Stimulated activated naive CD8-positive, alpha-beta T cell treated with anti-CD3 and anti-CD28 coated beads, Interleukin-15, amount 100 ng/mL, for 72 hours (primary cell): Measurements from ENCODE around the gene PTPN18.
"Not testable (repeated sequence)": the region's sequence is repeated elsewhere in the genome, so short reads cannot be mapped to it uniquely, and the experiment has no call there.

Experiments
- ATAC-seq: fragments of 150-1000 bp; cut with Tn5 transposase; 2 replicates; pipeline ENCODE4 v1.10.0; 2021; ENCODE audit warnings: mild to moderate bottlenecking, moderate library complexity
- DNase-seq, 2 donors: peaks; one replicate each; pipeline ENCODE4 v3.0.0; 2021 to 2022
- H3K27ac Mint-ChIP-seq, 2 donors: one replicate each; pipeline ENCODE4 v1.8.0; 2022; ENCODE audit warnings: mild to moderate bottlenecking in 2 of 2, mixed read lengths in 2 of 2, moderate library complexity in 2 of 2
- H3K27me3 Mint-ChIP-seq: one replicate; pipeline ENCODE4 v1.8.0; 2022; ENCODE audit warnings: mixed read lengths
- H3K4me1 Mint-ChIP-seq: one replicate; pipeline ENCODE4 v1.8.0; 2022; ENCODE audit warnings: mild to moderate bottlenecking, mixed read lengths
- H3K4me3 Mint-ChIP-seq, 2 donors: one replicate each; pipeline ENCODE4 v1.8.0; 2022; ENCODE audit warnings: mild to moderate bottlenecking in 2 of 2, mixed read lengths in 2 of 2, moderate library complexity in 1 of 2
- H3K9me3 Mint-ChIP-seq, 2 donors: one replicate each; pipeline ENCODE4 v1.8.0; 2022; ENCODE audit warnings: mixed read lengths in 2 of 2

Gene PTPN18, protein sequence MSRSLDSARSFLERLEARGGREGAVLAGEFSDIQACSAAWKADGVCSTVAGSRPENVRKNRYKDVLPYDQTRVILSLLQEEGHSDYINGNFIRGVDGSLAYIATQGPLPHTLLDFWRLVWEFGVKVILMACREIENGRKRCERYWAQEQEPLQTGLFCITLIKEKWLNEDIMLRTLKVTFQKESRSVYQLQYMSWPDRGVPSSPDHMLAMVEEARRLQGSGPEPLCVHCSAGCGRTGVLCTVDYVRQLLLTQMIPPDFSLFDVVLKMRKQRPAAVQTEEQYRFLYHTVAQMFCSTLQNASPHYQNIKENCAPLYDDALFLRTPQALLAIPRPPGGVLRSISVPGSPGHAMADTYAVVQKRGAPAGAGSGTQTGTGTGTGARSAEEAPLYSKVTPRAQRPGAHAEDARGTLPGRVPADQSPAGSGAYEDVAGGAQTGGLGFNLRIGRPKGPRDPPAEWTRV

DNA sequence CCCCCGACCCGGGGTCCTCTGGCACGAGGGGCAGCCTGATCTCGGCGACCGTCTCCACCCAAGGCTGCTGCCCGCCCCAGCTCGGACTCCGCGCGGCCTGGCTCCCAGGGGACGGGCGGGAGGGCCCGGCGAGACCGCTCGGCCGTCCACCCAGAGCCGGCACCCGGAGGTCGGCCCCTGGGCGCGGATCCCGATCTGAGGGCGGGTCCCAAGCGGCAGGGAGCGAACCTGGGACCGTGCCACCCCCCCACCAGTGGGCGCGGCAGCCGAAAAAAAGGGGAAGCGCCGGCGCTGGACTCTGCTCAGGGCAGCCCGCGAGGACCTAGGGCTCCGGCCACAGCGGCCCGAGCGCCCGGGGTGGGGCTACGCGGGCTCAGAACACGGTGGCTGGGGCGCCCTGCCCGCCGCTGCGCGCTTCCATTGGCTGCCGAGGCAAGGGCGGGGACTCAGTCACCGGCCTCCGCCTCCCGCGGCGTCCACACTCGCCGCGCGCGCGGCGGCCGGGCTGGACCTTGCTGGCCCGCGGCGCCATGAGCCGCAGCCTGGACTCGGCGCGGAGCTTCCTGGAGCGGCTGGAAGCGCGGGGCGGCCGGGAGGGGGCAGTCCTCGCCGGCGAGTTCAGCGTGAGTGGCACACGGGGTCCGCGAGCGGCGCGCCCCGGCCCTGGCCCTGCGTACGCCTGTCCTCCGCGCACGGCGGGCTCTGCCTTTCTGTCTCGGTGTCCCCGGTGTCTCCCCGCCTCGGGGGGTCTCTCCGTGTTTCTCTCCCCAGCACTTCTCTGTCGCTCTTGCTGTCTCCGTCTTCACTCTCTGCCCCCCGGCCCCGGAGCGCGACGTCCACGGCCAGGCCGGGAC is at the start of gene PTPN18:
Gene PTPN18 (plus strand): TSS at position 479 of the 854 bp plus-strand sequence. CDS start 52 bp downstream, at position 531.
- Mint-ChIP-seq H3K9me3 (no peaks in the 10 kb centered on the region), H3K27me3 (peaks cover 8% of the 10 kb centered on the region), H3K4me1 (peaks cover 38% of the 10 kb centered on the region), H3K27ac (peak within 1 kb of the TSS; percentile 75 to 98), H3K4me3 (peak within 1 kb of the TSS; percentile 84 to 88)
- DNase-seq (peak; percentile 62 to 63), ATAC-seq (peak; percentile 90)

DNA sequence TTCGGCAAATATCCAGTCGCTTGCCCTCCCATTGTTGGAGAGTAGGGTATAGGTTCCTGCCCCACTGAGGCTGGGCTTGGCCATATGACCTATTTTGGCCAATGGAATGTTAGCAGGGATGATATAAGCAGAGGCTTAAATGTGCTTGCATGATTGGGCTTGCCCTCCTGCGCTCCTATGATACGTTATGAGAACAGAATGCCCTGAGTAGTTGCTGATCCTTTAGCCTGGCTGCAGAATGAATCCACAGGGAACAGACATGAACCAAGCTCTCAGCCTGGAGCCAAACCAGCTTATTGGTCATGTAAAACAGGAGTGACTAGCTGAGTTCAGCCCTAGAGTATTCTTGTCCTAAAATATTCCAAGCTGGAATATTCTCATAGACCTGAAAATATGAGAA is 48.0 kb upstream of the PTPN18 start:
- Mint-ChIP-seq H3K9me3 (no peaks in the 10 kb centered on the region), H3K4me3 (no peak overlapping the region), H3K27me3 (peaks cover 6% of the 10 kb centered on the region), H3K27ac (peak overlapping the region in 1 of 2 donors; percentile 6), H3K4me1 (no peaks in the 10 kb centered on the region)
- DNase-seq: no peak
- no peak for ATAC-seq

DNA sequence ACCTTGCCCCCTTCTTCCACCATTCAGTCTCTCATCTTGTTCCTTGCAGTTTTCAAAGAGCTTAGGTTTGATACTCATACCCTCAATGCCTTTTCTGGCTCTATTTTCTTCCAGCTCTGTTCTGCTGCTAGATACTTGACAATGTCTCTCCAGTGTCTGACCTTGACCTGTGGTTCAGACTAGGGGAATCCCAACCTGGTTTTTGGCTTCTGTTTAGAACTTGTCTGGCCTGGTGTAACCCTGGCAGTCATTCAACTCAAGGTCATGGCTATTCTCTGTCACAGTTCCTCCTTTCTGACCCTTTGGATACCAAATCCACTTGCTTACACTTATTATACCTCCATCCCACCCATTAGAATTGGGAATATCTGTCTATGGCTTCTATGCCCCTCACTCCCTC is 45.0 kb upstream of the PTPN18 start:
- Mint-ChIP-seq H3K27me3 (peaks cover 12% of the 10 kb centered on the region), H3K9me3 (no peaks in the 10 kb centered on the region), H3K4me3 (no peak overlapping the region), H3K4me1 (no peaks in the 10 kb centered on the region), H3K27ac (no peak overlapping the region)
- ATAC-seq: no peak
- no peak for DNase-seq

DNA sequence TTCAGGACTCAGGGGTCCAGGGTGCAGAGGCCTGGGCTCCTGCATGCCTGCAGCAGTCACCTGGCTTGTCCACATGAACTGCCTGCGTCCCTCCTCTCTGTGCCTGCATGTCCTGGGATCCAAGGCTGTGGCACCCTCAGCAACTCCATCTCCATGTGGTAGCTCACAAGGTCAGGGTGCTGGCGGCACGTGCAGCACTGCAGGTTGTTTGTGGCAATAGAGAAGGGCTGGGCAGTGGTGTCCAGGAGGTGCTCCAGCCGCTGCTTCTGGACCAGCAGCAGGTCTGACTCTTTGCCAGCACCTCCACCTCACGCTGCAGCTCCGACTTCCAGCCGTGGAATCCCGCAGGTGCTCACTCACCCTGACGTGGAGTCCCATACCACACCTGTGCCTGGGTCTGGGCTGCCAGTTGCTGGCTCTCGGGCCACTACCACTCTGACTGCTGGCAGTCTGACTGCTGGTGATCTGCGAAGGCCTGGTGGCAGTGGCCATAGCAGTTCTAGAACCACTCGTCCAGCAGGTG is 42.0 kb upstream of the PTPN18 start:
- no peak for ATAC-seq
- Mint-ChIP-seq H3K27ac (no peak overlapping the region), H3K27me3 (peaks cover 10% of the 10 kb centered on the region), H3K4me1 (no peaks in the 10 kb centered on the region), H3K9me3 (no peaks in the 10 kb centered on the region), H3K4me3 (no peak overlapping the region)
- no peak for DNase-seq

DNA sequence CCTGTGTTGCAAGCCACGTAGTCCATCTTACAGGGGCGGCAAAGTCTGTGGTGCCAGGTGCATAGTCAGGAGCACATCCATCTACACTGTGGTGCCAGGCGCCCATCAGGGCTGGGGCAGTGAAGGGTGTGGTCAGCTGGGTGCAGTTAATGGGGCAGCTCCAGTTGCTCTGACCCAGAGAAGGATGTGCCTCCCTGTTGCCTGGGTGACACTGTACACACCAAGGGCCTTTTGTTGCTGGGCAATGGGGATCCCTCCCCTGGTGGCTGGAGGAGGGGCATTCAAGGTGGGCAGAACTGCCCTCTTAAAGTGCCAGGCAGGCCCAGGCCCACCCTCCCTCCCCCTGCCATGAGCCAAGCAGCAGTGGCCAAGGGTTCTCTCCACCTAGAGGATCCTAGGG is 41.5 kb upstream of the PTPN18 start:
- Mint-ChIP-seq H3K4me3 (no peak overlapping the region), H3K4me1 (no peaks in the 10 kb centered on the region), H3K27ac (no peak overlapping the region), H3K9me3 (no peaks in the 10 kb centered on the region), H3K27me3 (peaks cover 9% of the 10 kb centered on the region)
- DNase-seq: no peak
- ATAC-seq: no peak

DNA sequence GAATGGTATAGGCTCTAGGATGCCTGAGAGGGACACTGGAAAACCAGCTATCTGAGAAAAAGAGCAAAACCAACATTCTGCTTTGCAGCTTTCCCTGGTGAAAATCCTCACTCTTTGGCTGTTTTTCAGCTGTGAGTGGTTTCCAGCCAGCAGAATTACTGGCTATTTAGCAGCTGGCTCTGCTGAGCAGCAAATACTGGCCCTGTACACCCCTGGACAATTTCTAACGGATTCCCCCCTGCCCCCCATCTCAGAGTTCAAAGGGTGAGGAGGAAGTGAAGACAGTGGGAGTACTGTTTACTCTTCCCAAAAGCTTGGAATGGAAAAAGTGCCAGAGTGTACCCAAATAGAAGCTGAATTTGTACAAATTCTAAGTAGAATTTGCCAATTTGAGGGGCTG is 39.3 kb upstream of the PTPN18 start:
- no peaks in the 10 kb centered on the region for H3K4me1 Mint-ChIP-seq
- DNase-seq (no peak), ATAC-seq (no peak)
- no peaks in the 10 kb centered on the region for H3K9me3 Mint-ChIP-seq
- no peak overlapping the region for H3K4me3 Mint-ChIP-seq
- peaks cover 14% of the 10 kb centered on the region for H3K27me3 Mint-ChIP-seq
- no peak overlapping the region for H3K27ac Mint-ChIP-seq

DNA sequence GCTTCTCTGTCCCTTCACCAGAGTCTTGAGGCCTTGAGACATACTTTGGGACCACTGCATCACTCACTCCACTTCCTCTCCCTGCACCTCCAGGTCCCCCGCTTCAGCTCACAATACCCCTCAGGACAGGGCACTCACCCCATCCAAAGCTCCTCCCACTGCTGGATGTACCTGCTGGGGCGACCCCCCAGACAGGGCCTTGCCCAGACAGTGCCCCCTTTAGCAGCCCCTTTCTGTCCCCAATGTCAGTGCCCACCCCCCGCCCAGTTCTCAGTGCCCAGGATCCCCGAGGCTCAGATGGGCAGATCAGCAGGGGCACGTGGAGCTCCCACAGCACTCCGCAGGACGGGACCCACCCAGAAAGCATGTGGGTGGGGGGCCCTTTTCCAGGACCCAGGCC is 37.0 kb upstream of the PTPN18 start:
- H3K27me3 Mint-ChIP-seq: peaks cover 24% of the 10 kb centered on the region
- H3K4me3 Mint-ChIP-seq: no peak overlapping the region

DNA sequence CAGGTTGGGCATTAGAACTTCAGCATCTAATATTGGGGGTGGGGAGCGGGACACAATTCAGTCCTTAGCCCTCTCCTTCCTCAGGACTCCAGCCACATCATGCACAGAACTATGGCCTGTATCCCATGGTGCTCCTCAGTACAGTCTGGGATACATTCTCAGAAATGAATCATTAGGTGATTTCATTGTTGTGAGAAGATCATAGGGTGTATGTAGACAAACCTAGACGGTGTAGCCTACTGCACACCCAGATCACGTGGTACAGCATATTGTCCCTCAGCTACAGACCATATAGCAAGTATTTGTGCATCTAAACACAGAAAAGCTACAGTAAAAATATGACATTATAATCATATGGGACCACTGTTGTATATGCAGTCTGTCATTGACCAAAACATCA is 36.3 kb upstream of the PTPN18 start:
- H3K4me1 Mint-ChIP-seq: no peaks in the 10 kb centered on the region
- H3K9me3 Mint-ChIP-seq: no peaks in the 10 kb centered on the region
- H3K4me3 Mint-ChIP-seq: no peak overlapping the region
- DNase-seq (no peak), ATAC-seq (no peak)
- no peak overlapping the region for H3K27ac Mint-ChIP-seq
- H3K27me3 Mint-ChIP-seq: peaks cover 30% of the 10 kb centered on the region

More for the DNA sequence above, 37.0 kb upstream of the PTPN18 start:
- Mint-ChIP-seq H3K27ac (no peak overlapping the region), H3K4me1 (no peaks in the 10 kb centered on the region), H3K9me3 (no peaks in the 10 kb centered on the region)
- ATAC-seq (no peak), DNase-seq (no peak)

DNA sequence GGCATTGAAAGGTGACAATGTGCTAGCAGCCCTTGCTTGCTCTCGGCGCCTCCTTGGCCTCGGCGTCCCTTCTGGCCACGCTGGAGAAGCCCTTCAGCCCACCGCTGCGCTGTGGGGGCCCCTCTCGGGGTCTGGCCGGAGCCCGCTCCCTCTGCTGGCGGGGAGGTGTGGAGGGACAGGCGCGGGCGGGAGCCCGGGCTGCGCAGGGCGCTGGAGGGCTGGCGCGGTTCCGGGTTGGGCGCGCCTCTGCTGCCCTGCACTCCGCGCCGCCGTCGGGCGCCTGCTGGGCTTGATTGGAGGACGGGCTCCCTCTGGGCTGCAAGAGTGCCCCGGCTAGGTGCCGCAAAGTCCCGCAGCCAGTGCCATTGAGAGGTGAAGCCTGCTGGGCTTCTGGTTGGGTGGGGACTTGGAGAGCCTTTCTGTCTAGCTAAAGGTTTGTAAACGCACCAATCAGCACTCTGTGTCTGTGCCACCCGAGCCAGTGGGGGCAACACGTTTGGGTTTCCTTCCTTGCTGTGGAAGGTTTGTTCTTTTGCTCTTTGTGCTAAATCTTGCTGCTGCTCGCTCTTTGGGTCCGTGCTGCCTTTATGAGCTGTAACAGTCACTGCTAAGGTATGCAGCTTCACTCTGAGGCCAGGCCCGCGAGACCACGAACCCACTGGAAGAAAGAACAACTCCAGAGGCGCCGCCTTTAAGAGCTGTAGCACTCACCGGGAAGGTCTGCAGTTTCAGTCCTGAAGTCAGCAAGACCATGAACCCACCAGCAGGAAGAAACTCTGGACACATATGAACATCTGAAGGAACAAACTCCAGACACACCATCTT is 27.9 kb upstream of the PTPN18 start:
- no peaks in the 10 kb centered on the region for H3K9me3 Mint-ChIP-seq
- H3K4me3 Mint-ChIP-seq: no peak overlapping the region
- ATAC-seq (peak; percentile 54), DNase-seq (no peak)
- peaks cover 56% of the 10 kb centered on the region for H3K27me3 Mint-ChIP-seq
- no peaks in the 10 kb centered on the region for H3K4me1 Mint-ChIP-seq
- H3K27ac Mint-ChIP-seq: no peak overlapping the region

DNA sequence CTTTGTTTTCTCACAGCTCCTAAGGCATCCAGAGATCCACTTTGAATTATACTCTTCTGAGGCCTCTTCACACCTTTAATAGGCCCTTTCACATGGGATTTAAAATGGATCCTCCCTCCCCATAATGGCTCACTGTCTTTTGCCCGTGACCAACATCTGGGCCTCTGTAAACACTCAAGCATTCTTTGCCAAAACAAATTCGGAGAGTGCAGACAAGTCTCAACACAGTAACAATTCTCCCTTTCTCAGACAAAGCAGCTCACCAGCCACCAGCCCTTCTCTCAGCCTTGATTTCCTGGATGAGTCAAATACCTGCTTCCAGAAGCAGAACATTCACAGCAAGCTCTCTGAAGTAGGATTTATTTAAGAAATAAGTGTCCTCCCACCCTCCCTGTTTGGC is 27.1 kb upstream of the PTPN18 start:
- ATAC-seq: no peak
- no peak overlapping the region for H3K27ac Mint-ChIP-seq
- H3K27me3 Mint-ChIP-seq: peaks cover 50% of the 10 kb centered on the region
- DNase-seq: no peak
- H3K9me3 Mint-ChIP-seq: no peaks in the 10 kb centered on the region
- H3K4me3 Mint-ChIP-seq: no peak overlapping the region
- no peaks in the 10 kb centered on the region for H3K4me1 Mint-ChIP-seq

DNA sequence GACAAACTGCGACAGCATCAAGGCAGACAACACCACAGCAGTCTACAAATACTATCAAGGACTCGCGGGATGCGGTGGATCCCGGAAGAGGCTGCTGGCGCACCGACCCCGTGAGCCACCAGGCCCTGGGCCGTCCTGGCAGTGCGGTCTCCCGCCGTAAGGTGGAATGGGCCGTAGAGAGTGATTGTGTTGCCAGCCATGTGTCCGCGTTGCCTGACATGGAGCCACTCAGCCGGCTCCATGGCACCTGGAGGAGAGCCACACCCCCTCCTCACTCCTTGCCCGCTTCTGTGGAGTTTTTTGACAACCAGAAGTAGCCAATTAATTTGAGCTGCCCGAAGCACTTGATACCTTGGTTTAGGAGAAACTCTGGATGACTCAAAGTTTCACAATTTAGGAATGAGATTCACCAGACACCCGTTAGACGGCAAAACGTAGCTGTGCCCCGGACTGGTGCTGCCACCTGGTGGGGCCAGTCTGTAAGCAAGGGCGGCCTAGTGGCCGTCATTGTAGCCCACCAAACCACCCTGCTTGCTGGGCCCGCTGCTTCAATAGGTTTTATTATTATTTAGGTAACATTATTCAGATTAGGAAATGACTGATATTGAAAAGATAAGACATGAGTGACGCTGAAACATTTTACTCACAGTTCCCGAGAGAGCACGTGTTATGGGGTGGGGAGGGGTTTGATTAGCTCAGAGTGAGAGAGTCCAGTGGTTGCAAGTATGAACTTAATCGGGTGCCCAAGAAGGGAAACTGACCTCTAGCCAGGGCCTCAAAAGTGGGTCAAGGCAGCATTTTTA is 23.4 kb upstream of the PTPN18 start:
- H3K27me3 Mint-ChIP-seq: peaks cover 28% of the 10 kb centered on the region
- peak overlapping the region in 1 of 2 donors; percentile 55 for H3K27ac Mint-ChIP-seq
- DNase-seq: peak; percentile 70 to 73
- H3K4me1 Mint-ChIP-seq: peaks cover 5% of the 10 kb centered on the region
- peak overlapping the region; percentile 50 to 52 for H3K4me3 Mint-ChIP-seq
- no peaks in the 10 kb centered on the region for H3K9me3 Mint-ChIP-seq
- ATAC-seq: peak; percentile 89

DNA sequence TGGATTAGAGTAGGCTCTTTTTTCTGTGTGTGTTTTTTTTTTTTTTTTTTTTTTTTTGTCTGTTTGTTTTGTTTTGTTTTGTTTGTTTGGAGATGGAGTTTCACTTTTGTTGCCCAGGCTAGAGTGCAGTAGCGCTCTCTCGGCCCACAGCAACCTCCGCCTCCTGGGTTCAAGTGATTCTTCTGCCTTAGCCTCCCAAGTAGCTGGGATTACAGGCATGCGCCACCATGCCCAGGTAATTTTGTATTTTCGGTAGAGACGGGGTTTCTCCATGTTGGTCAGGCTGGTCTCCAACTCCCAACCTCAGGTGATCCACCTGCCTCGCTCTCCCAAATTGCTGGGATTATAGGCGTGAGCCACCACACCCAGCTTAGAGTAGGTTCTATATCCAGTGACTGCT is 22.6 kb upstream of the PTPN18 start:
- H3K27ac Mint-ChIP-seq, ATAC-seq, H3K4me3 Mint-ChIP-seq, H3K4me1 Mint-ChIP-seq, DNase-seq, H3K9me3 Mint-ChIP-seq: not testable (repeated sequence)
- peaks cover 24% of the 10 kb centered on the region for H3K27me3 Mint-ChIP-seq

DNA sequence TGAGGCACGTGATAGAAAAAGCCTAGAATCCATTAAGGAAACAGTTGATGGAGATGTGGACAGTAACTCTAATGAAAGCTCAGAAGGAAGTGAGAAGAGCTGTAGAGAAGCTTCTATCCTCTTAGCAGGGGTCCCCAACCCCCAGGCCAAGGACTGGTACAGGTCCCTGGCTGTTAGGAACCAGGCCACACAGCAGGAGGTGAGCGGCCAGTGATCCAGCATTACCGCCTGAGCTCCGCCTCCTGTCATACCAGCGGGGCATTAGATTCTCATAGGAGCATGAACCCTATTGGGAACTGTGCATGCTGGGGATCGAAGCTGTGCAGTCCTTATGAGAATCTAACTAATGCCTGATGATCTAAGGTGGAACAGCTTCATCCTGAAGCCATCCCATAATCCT is 21.8 kb upstream of the PTPN18 start:
- no peak for ATAC-seq
- Mint-ChIP-seq H3K9me3 (no peaks in the 10 kb centered on the region), H3K4me3 (no peak overlapping the region), H3K27me3 (peaks cover 17% of the 10 kb centered on the region), H3K4me1 (peaks cover 5% of the 10 kb centered on the region), H3K27ac (no peak overlapping the region)
- no peak for DNase-seq

DNA sequence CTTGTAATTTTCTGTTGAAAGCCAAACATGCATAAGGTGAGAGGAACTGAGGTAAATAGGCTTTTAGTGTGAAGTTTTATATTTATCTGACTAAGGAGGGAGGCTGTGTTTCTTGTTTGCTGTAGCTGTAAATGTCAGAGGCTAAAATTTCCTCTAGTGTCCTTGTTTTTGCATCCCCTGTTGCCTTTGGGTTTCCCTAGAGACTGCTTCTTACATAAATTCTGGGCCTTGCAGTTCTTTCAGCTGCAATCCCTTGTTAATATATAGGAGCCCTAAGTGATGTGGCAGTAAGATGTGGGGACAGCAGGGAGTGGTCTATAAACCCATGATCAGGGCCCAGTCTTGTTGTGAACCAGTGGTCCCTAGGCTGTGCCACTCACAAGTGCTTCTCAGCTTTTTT is 20.6 kb upstream of the PTPN18 start:
- no peak for ATAC-seq
- Mint-ChIP-seq H3K9me3 (no peaks in the 10 kb centered on the region), H3K4me1 (peaks cover 12% of the 10 kb centered on the region), H3K27ac (no peak overlapping the region), H3K27me3 (peaks cover 17% of the 10 kb centered on the region), H3K4me3 (no peak overlapping the region)
- DNase-seq: no peak
